ENCODE measurements around the gene PDCL3. TPM values are rescaled to one million over a fixed set of nuclear protein-coding genes. Genes with fewer than 3 reads are reported as not detected.

The PDCL3 gene
- total RNA-seq, 2 donors from 2014 or later: 16.6 to 27.2 TPM

- Histone ChIP-seq H3K27ac (no peak overlapping the region), H3K36me3 (no peaks in the 10 kb centered on the region), H3K4me3 (no peak overlapping the region), H3K4me1 (replicated peaks) (no peaks in the 10 kb centered on the region), H3K27me3 (replicated peaks; ENCODE audit: insufficient read depth) (no peaks in the 10 kb centered on the region), H3K9me3 (no peaks in the 10 kb centered on the region)
- intact Hi-C loops (cut with DNase I): loop anchor here (2.0 kb wide), 1 partner anchor 371 kb away; no protein-coding TSS in a partner anchor
- 93% methylated on average over 24 of the region's 24 CpGs for WGBS
- DNase-seq (ENCODE audit: low spot score): no peak
- no peak for TF ChIP-seq CTCF (IDR thresholded peaks at IDR 0.05)
- no peak for TF ChIP-seq POLR2A (IDR thresholded peaks at IDR 0.05)
- TF ChIP-seq POLR2AphosphoS5 (IDR thresholded peaks at IDR 0.05): no peak
These were observed 48.6 kb downstream of the PDCL3 start for GRCh38 chr2:100611079-100612029.

- Histone ChIP-seq H3K4me3 (no peak overlapping the region), H3K9me3 (no peaks in the 10 kb centered on the region), H3K27me3 (replicated peaks; ENCODE audit: insufficient read depth) (no peaks in the 10 kb centered on the region), H3K36me3 (no peaks in the 10 kb centered on the region), H3K4me1 (replicated peaks) (no peaks in the 10 kb centered on the region), H3K27ac (no peak overlapping the region)
- intact Hi-C loops (cut with DNase I): no loop called here
- 90% methylated on average over 6 of the region's 9 CpGs for WGBS
- TF ChIP-seq POLR2A (IDR thresholded peaks at IDR 0.05): no peak
- TF ChIP-seq CTCF (IDR thresholded peaks at IDR 0.05): no peak
- TF ChIP-seq POLR2AphosphoS5 (IDR thresholded peaks at IDR 0.05): no peak
- no peak for DNase-seq (ENCODE audit: low spot score)
These were observed 49.7 kb downstream of the PDCL3 start for GRCh38 chr2:100612388-100613000.

- Histone ChIP-seq H3K36me3 (no peaks in the 10 kb centered on the region), H3K27ac (no peak overlapping the region), H3K9me3 (no peaks in the 10 kb centered on the region), H3K4me1 (replicated peaks) (no peaks in the 10 kb centered on the region), H3K4me3 (no peak overlapping the region), H3K27me3 (replicated peaks; ENCODE audit: insufficient read depth) (no peaks in the 10 kb centered on the region)
- intact Hi-C loops (cut with DNase I): no loop called here
- no peak for TF ChIP-seq POLR2A (IDR thresholded peaks at IDR 0.05)
- TF ChIP-seq CTCF (IDR thresholded peaks at IDR 0.05): no peak
- no peak for TF ChIP-seq POLR2AphosphoS5 (IDR thresholded peaks at IDR 0.05)
- no peak for DNase-seq (ENCODE audit: low spot score)
- WGBS: 89% methylated on average over 1 of the region's 1 CpG
These were observed 50.9 kb downstream of the PDCL3 start for GRCh38 chr2:100613719-100614118.

- intact Hi-C loops (cut with DNase I): no loop called here
- Histone ChIP-seq H3K9me3 (no peaks in the 10 kb centered on the region), H3K36me3 (no peaks in the 10 kb centered on the region), H3K4me1 (replicated peaks) (no peaks in the 10 kb centered on the region), H3K4me3 (no peak overlapping the region), H3K27ac (no peak overlapping the region), H3K27me3 (replicated peaks; ENCODE audit: insufficient read depth) (no peaks in the 10 kb centered on the region)
- TF ChIP-seq POLR2A (IDR thresholded peaks at IDR 0.05): no peak
- 93% methylated on average over 11 of the region's 11 CpGs for WGBS
- no peak for DNase-seq (ENCODE audit: low spot score)
These were observed 51.7 kb downstream of the PDCL3 start for GRCh38 chr2:100614455-100615000.

- H3K27me3 ChIP-seq (replicated peaks; ENCODE audit: insufficient read depth): no peaks in the 10 kb centered on the region
- no peak for TF ChIP-seq POLR2A (IDR thresholded peaks at IDR 0.05)
- TF ChIP-seq CTCF (IDR thresholded peaks at IDR 0.05): no peak
- TF ChIP-seq POLR2AphosphoS5 (IDR thresholded peaks at IDR 0.05): no peak
- intact Hi-C loops (cut with DNase I): no loop called here
- 78% methylated on average over 6 of the region's 6 CpGs for WGBS
- H3K4me1 ChIP-seq (replicated peaks): no peaks in the 10 kb centered on the region
- H3K9me3 ChIP-seq: no peaks in the 10 kb centered on the region
- no peak overlapping the region for H3K27ac ChIP-seq
- H3K4me3 ChIP-seq: no peak overlapping the region
- no peak for DNase-seq (ENCODE audit: low spot score)
- H3K36me3 ChIP-seq: no peaks in the 10 kb centered on the region
These were observed 52.7 kb downstream of the PDCL3 start for GRCh38 chr2:100615471-100615870.

Measured in prostate gland (tissue), 2 donors.